NCI-H1092 treated with DMSO at 0.1 percent for 48 hours (cell line): Measurements from ENCODE around the gene GLYR1.

Experiments
- DNase-seq: peaks from one replicate; lab custom pipeline; 2025; lab: John Stamatoyannopoulos, UW

GLYR1 gene

GRCh38 chr16:4805231-4805630 lies 41.9 kb downstream of the GLYR1 start:
- DNase-seq, result no peak

- no peak for DNase-seq
Measured at GRCh38 chr16:4803898-4804762, 43.0 kb downstream of the GLYR1 start.

GRCh38 chr16:4803401-4803844 lies 43.7 kb downstream of the GLYR1 start:
- no peak for DNase-seq

GRCh38 chr16:4802659-4803287 lies 44.3 kb downstream of the GLYR1 start:
- peak; percentile 90 for DNase-seq

DNA sequence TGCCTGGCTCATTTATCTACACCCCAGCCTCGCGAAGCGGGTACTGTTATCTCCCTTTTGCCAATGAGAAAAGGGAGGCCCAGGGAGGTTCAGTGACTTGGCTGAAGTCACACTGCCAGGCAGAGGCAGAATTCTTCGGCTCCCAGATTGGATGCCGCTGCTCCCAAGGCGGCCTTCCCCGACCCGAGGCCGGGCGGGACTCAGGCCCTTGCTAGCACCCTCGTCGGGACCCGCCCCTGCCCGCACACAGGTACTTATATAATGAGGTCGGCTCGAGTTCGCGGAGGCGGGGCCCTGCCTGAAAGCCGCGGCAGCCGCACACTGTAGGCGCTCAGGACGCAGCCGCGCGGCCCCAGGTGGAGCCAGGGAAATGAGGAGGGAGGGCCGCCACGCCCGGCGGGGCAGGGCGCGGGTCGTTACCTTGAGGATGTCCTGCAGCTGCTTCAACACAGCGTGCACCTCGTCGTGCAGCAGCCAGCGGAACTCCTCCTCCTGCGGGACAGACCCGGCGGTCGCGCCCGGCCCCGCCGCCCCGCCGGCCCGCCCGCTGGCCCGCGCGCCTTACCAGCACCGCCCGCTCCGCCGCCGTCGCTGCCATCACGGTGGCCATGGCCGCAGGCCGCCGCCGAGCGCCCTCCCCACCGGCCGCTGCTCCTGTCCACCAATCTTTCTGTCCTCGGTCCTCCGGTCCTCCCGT lies 45.0 kb downstream of the GLYR1 start, which contains the start of gene ROGDI:
ROGDI (minus strand) TSS at position 672 of the 697 bp plus-strand sequence; CDS start at position 610, 62 bp downstream.
- peak; percentile 73 for DNase-seq

GRCh38 chr16:4801051-4801961 lies 45.8 kb downstream of the GLYR1 start:
- no peak for DNase-seq

GRCh38 chr16:4800290-4801041 lies 46.6 kb downstream of the GLYR1 start:
- DNase-seq, result no peak

- DNase-seq, result no peak
Measured at GRCh38 chr16:4799171-4799855, 47.8 kb downstream of the GLYR1 start.

GRCh38 chr16:4798456-4798855 lies 48.6 kb downstream of the GLYR1 start:
- no peak for DNase-seq

- no peak for DNase-seq
Measured at GRCh38 chr16:4797805-4798252, 49.3 kb downstream of the GLYR1 start.

GRCh38 chr16:4796982-4797804 lies 49.9 kb downstream of the GLYR1 start:
- DNase-seq, result no peak

- no peak for DNase-seq
Measured at GRCh38 chr16:4795828-4796572, 51.1 kb downstream of the GLYR1 start.

- DNase-seq, result peak; percentile 65
Measured at GRCh38 chr16:4795181-4795827, 51.8 kb downstream of the GLYR1 start, which contains the start of gene SMIM22. Gene SMIM22 (plus strand): TSS chr16:4795369. CDS start chr16:4795735, 366 bp downstream.

- no peak for DNase-seq
Measured at GRCh38 chr16:4792951-4793513, 54.1 kb downstream of the GLYR1 start.

GRCh38 chr16:4790871-4791270 lies 56.2 kb downstream of the GLYR1 start:
- no peak for DNase-seq

DNA sequence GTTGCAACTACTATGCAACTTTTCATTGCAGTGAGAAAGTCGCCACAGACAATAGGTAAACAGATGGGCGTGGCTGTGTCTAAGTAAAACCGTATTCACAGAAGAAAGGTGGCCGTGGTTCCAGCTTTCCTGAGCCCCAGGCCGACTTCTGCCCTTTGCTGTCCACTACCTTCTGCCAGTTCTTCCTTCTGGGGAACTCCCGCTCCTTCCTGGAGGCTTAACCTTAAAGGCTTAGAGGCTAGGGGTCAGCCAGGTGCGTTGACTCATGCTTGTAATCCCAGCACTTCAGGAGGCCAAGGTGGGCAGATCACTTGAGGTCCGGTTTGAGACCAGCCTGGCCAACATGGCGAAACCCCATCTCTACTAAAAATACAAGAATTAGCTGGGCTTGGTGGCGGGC lies 56.8 kb downstream of the GLYR1 start:
- DNase-seq, result no peak

- no peak for DNase-seq
Measured at GRCh38 chr16:4788910-4789309, 58.2 kb downstream of the GLYR1 start.
